Kidney capillary endothelial cell (primary cell): ENCODE results near the gene MAP1B.
A peak's percentile ranks its signal among the peaks of the same experiment; 100 is the strongest.

Source experiments
- DNase-seq: peaks from one replicate; pipeline ENCODE4 v3.0.0-alpha.2; 2018; ENCODE audit warnings: low spot score

Gene MAP1B

GRCh38 chr5:72194846-72195245, 87.6 kb downstream of the MAP1B start:
- DNase-seq = no peak

GRCh38 chr5:72195581-72195980, 88.3 kb downstream of the MAP1B start:
- DNase-seq = no peak

- no peak for DNase-seq
These were observed 90.1 kb downstream of the MAP1B start for GRCh38 chr5:72197393-72197792.

GRCh38 chr5:72199681-72200080, 92.4 kb downstream of the MAP1B start:
- no peak for DNase-seq

- no peak for DNase-seq
These were observed 95.1 kb downstream of the MAP1B start for GRCh38 chr5:72202331-72202825.

- no peak for DNase-seq
These were observed 96.1 kb downstream of the MAP1B start for GRCh38 chr5:72203251-72203845.

GRCh38 chr5:72204946-72205345, 97.7 kb downstream of the MAP1B start:
- no peak for DNase-seq

- DNase-seq = no peak
These were observed 98.2 kb downstream of the MAP1B start for GRCh38 chr5:72205431-72206009.

- DNase-seq = no peak
These were observed 98.9 kb downstream of the MAP1B start for GRCh38 chr5:72206160-72206559.

- no peak for DNase-seq
These were observed 99.7 kb downstream of the MAP1B start for GRCh38 chr5:72206994-72207393.

GRCh38 chr5:72208324-72208926, 101.2 kb downstream of the MAP1B start:
- DNase-seq = no peak

GRCh38 chr5:72209147-72210115, 102.2 kb downstream of the MAP1B start:
- DNase-seq = no peak

GRCh38 chr5:72210888-72211678, 103.8 kb downstream of the MAP1B start:
- DNase-seq = peak; percentile 78

GRCh38 chr5:72212171-72212570, 104.9 kb downstream of the MAP1B start:
- DNase-seq = no peak

- DNase-seq = no peak
These were observed 106.2 kb downstream of the MAP1B start for GRCh38 chr5:72213482-72213881.

GRCh38 chr5:72214168-72214567, 106.9 kb downstream of the MAP1B start:
- no peak for DNase-seq

GRCh38 chr5:72216756-72217155, 109.5 kb downstream of the MAP1B start:
- DNase-seq = no peak

GRCh38 chr5:72221099-72221498, 113.8 kb downstream of the MAP1B start:
- DNase-seq = no peak

- DNase-seq = no peak
These were observed 114.3 kb downstream of the MAP1B start for GRCh38 chr5:72221541-72221940.

- no peak for DNase-seq
These were observed 115.2 kb downstream of the MAP1B start for GRCh38 chr5:72222521-72222920.

GRCh38 chr5:72223371-72223770, 116.1 kb downstream of the MAP1B start:
- DNase-seq = no peak
